ENCODE results near the gene BTBD2. TPM values are rescaled to one million over a fixed set of nuclear protein-coding genes. Genes with fewer than 3 reads are reported as not detected.

Gene BTBD2
- total RNA-seq, 1 experiment from 2014 or later, result 52.2 TPM

GRCh38 chr19:1935484-1936208 is 79.9 kb downstream of the BTBD2 start:
- Mint-ChIP-seq H3K36me3 (ENCODE audit: insufficient read depth, unreplicated experiment) (no peaks in the 10 kb centered on the region), H3K4me3 (ENCODE audit: unreplicated experiment) (no peak overlapping the region), H3K9me3 (ENCODE audit: unreplicated experiment) (no peaks in the 10 kb centered on the region), H3K27ac (ENCODE audit: unreplicated experiment) (no peak overlapping the region), H3K27me3 (ENCODE audit: insufficient read depth, unreplicated experiment) (no peaks in the 10 kb centered on the region), H3K4me1 (ENCODE audit: low read depth, unreplicated experiment) (no peaks in the 10 kb centered on the region)
- H3K9me3 ChIP-seq, result peaks cover 6% of the 10 kb centered on the region
- POLR2A ChIA-PET, result no interaction called here
- no peaks in the 10 kb centered on the region for H3K27me3 ChIP-seq (replicated peaks; ENCODE audit: control insufficient read depth, insufficient read depth, low read length)
- intact Hi-C loops (cut with micrococcal nuclease; ENCODE audit: unreplicated experiment), result no loop called here
- H3K36me3 ChIP-seq (ENCODE audit: control insufficient read depth, insufficient read depth, low read length), result no peaks in the 10 kb centered on the region
- no peak for TF ChIP-seq CTCF (IDR thresholded peaks at IDR 0.05; ENCODE audit: insufficient read depth in 1 of 2, low read depth in 1 of 2, low read length in 1 of 2, severe bottlenecking in 1 of 2, unreplicated experiment in 1 of 2)
- H3K4me1 ChIP-seq, result peaks cover 7% of the 10 kb centered on the region
- no peak overlapping the region for H3K4me3 ChIP-seq (ENCODE audit: low read depth, low read length)
- CTCF ChIA-PET, result no interaction called here
- no peak for DNase-seq
- BruUV-seq (replicated peaks), result no TSS peak

Other genes with a start within 250 kb of the BTBD2 start
- 0.28 and 0.45 TPM in 2 replicates for gene ATP8B3, start 203.4 kb downstream of the BTBD2 start, total RNA-seq (2022)
- 43.0 and 46.6 TPM in 2 replicates for gene REXO1, start 167.2 kb downstream of the BTBD2 start, total RNA-seq (2022)
- gene KLF16, start 152.1 kb downstream of the BTBD2 start, total RNA-seq (2022), result 26.5 and 26.8 TPM in 2 replicates
- gene ABHD17A, start 130.2 kb downstream of the BTBD2 start, total RNA-seq (2022), result 47.7 and 51.8 TPM in 2 replicates
- 12.6 and 14.0 TPM in 2 replicates for gene ADAT3, start 110.3 kb downstream of the BTBD2 start, total RNA-seq (2022)
- gene SCAMP4, start 110.3 kb downstream of the BTBD2 start, total RNA-seq (2022), result 78.3 and 84.1 TPM in 2 replicates
- gene CSNK1G2, start 74.5 kb downstream of the BTBD2 start, total RNA-seq (2022), result 44.4 and 49.6 TPM in 2 replicates
- 136 and 162 TPM in 2 replicates for gene MKNK2, start 35.5 kb upstream of the BTBD2 start, total RNA-seq (2022)
- gene MOB3A, start 80.6 kb upstream of the BTBD2 start, total RNA-seq (2022), result 10.8 and 11.7 TPM in 2 replicates
- gene IZUMO4, start 81.2 kb upstream of the BTBD2 start, total RNA-seq (2022), result 1.1 and 1.6 TPM in 2 replicates
- 150 and 151 TPM in 2 replicates for gene AP3D1, start 135.9 kb upstream of the BTBD2 start, total RNA-seq (2022)
- gene DOT1L, start 148.2 kb upstream of the BTBD2 start, total RNA-seq (2022), result 51.8 and 55.6 TPM in 2 replicates
- 119 TPM in 2 replicates for gene PLEKHJ1, start 220.6 kb upstream of the BTBD2 start, total RNA-seq (2022)
- gene SF3A2, start 221.1 kb upstream of the BTBD2 start, total RNA-seq (2022), result 129 and 135 TPM in 2 replicates
- 19.3 and 19.4 TPM in 2 replicates for gene AMH, start 233.6 kb upstream of the BTBD2 start, total RNA-seq (2022)
- gene JSRP1, start 240.7 kb upstream of the BTBD2 start, total RNA-seq (2022), result not detected in 2 replicates

Data from Caco-2 (cell line).